GM18520 (cell line): Measurements from ENCODE around the gene REPS2.

Experiments
- ATAC-seq: cut with Tn5 transposase; IDR thresholded peaks from one replicate; pipeline ENCODE4 v1.9.1; 2021; ENCODE audit not compliant: unreplicated experiment

REPS2 gene

GRCh38 chrX:17031827-17032226, 85.4 kb downstream of the REPS2 start:
- no peak for ATAC-seq

DNA sequence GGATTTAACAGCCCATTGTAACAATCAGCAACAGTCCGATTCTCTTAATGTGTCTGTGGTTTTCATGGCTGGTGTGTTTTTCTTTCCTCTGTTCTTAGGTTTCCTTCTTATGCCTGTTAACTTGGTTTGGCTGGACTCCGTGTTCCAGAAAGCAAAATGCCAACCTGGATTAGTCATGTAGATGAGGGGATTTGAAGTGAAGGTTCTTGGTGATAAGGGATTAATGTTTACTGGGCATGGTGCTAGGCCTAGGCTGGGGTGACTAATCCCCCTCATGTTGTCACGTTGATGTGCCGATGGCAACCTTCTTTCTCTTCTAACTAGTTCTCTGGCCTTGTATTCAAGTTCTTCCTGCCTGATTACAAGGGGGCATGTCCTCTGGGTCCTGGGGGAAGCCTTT, 85.9 kb downstream of the REPS2 start:
- ATAC-seq: no peak

DNA sequence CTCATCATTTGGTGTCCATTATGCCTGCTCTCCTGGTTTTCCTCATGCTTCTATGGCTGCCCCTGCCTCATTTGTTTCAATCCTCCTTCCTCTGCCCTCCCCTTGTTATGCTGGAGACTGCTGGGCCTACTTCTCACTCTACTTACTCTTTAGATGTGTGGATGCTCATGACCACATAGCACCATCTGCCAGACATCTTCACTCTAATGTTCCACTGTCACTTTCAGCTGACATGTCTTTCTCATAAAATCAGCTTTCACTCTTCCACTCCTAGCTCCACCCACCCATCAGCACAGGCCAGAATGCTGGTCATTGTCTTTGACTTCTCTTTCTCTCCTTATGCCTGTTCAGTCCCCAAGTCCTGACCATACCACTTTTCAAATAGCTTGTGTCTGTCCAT, 86.8 kb downstream of the REPS2 start:
- no peak for ATAC-seq

- ATAC-seq: no peak
Observed at GRCh38 chrX:17035111-17035510, 88.7 kb downstream of the REPS2 start.

GRCh38 chrX:17036171-17036961, 89.9 kb downstream of the REPS2 start:
- ATAC-seq: no peak

DNA sequence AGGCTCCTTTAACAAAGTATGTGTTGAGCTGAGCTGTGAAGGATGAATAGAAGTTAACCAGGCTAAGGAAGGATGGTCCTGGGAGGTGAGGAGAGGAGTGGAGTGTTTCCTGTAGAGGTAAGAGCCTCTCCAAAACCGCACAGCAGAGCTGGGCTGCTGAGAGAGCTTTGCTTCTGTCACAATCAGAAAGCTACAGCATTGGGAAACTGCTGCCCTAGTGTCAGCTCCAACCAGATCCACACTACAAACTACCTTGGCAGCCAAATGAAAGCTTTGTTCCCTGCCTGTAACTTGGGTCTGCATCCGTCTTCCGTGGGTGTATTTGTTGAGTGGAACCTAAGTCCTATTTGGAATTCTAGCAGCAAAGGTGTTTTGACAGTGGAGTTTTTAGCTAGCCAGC, 91.8 kb downstream of the REPS2 start:
- no peak for ATAC-seq

- ATAC-seq: no peak
Observed at GRCh38 chrX:17038681-17039161, 92.3 kb downstream of the REPS2 start.

- ATAC-seq: no peak
Observed at GRCh38 chrX:17039826-17040225, 93.4 kb downstream of the REPS2 start.

DNA sequence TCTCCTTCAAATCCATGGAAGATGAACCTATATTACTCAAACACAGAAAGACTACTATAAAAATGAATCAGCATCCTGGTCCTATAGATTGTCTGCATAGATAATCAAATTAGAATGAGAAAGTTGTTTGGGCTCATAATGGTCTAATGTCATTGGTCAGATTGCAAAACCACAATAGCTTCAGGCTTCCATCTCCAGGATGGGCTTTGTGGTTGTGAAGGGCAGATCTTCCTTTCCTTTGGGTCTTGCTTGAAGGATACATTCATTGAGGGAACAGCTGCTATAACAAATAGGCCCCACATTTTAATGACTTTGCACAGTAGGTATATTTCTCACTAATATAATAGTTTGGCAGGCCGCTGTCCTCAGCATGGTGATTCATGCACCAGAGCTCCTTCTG, 94.3 kb downstream of the REPS2 start:
- ATAC-seq: no peak

GRCh38 chrX:17042037-17042436, 95.6 kb downstream of the REPS2 start:
- no peak for ATAC-seq

DNA sequence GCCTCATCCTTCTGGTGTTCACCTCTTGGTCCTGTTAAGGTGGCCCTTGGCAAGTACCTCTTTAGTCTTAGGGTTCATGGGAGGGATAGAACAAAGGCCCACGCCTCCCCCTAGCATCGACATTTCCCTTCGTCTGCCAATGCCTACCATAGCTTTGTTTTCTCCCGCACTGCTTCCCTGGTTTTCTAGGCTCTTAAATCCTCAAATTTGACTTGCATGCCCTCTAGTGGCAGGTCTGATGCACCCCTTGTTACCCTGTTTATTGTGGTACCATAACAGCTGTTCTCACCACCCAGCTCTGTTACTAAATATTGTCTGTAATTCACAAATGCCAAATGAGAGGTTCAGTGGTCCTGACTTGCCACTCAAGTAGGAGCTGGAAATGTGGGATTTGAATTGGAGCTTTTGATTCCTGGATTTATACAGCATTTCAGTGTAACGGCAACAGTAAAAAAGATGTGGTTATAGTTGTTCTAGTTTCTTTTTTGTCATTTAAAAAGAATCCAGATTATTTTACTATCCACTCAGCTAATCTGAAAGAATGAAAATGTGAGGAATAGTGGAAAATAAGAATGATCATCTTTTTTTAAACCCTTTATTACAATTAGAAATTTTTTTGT, 100.1 kb downstream of the REPS2 start:
- no peak for ATAC-seq

GRCh38 chrX:17047224-17047623, 100.8 kb downstream of the REPS2 start:
- ATAC-seq: no peak

DNA sequence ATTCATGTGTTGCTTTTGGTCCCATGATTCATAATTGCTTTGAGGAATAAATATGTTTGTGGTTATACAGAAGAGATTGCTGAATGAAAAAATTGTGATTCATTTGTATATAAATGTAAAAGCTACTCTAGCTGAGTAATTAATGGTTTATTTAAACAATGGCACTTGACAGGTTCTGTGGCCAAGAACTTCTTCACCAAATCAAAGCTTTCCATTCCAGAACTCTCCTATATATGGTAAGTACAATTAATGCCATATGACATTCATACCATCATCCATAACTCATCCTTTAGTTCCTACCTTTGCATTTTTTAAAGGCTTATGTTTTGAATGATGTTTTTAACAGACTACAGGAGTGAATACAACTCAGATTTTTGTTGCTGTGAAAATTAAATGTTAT, 105.8 kb downstream of the REPS2 start:
- no peak for ATAC-seq

DNA sequence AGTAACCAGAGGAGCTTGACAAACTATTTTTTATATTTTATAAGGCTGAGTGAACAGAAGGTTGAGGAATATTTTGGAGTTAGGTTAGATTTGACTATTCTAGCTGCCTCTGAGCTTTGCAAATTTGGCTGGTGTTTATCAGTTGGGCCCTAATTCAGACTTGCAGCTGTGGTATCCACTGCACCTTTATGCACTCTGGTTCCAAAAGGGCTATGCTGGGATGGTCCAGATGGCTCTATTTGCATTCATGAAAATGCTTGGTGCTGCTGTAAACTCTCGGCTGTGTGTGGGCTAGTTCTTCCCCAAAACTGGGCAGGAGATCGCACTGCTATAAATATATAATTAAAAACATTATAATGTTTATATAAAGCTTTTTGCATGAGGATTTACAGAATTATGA, 106.3 kb downstream of the REPS2 start:
- no peak for ATAC-seq

GRCh38 chrX:17053502-17053901, 107.0 kb downstream of the REPS2 start:
- ATAC-seq: no peak

- no peak for ATAC-seq
Observed at GRCh38 chrX:17056868-17057608, 110.6 kb downstream of the REPS2 start.

DNA sequence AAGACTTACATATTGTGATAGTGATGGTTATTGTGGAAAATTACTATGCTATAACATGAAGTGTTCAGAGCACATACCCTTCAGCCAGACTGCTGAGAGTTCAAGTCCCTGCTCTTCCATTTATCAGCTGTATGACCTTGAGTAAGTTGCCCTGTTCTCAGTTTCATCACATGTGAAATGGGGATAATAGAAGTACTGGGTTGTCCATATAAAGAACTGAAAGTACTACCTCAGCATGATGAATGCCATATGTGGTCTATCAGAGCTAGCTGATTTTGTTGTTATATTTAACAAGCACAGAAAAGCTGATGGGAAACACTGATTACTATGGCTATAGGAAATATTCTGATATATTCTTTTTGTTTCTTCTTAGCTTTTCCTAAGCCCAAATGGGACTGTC, 115.6 kb downstream of the REPS2 start:
- ATAC-seq: no peak

GRCh38 chrX:17065100-17065499, 118.6 kb downstream of the REPS2 start:
- ATAC-seq: no peak

GRCh38 chrX:17067534-17067933, 121.1 kb downstream of the REPS2 start:
- no peak for ATAC-seq

GRCh38 chrX:17072301-17072700, 125.8 kb downstream of the REPS2 start:
- ATAC-seq: no peak

DNA sequence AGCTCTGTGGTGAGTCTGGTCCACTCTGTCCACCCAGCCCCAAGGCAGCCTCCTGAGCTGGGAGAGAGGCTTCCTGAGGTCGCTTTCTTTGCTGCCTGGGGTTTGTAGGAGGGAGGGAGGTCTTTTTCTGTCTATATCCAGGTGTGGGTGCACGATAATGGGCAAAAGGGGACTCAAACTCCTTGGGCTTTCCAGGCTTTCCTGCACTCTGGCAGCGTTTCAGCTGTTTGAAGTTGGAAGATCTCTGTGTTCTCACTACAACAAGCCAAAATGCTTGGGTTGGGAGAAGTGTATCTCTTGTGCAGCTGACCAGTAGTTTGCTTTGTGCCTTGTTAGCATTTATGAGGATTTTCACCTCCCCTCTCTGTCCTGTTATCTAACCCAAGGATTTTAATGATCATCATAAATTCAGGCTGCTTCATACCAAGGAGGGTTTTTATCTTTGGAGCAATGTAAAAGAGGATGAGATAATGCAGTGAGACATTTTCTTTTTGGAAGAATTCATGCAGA, 126.3 kb downstream of the REPS2 start:
- ATAC-seq: no peak

- ATAC-seq: no peak
Observed at GRCh38 chrX:17075004-17075403, 128.5 kb downstream of the REPS2 start.
